Fibroblast of gingiva (primary cell): Measurements from ENCODE around the gene STAT5B.
"Not testable (repeated sequence)": the region's sequence is repeated elsewhere in the genome, so short reads cannot be mapped to it uniquely, and the experiment has no call there.

ENCODE experiments used
- DNase-seq: peaks from one replicate; pipeline ENCODE4 v3.0.0-alpha.2; 2011; ENCODE audit warnings: low read depth

Gene STAT5B

GRCh38 chr17:42233156-42233555 lies 43.0 kb downstream of the STAT5B start:
- DNase-seq = no peak

- DNase-seq = no peak
Measured at GRCh38 chr17:42230225-42230624, 46.0 kb downstream of the STAT5B start.

GRCh38 chr17:42227849-42228700 lies 48.1 kb downstream of the STAT5B start:
- peak; percentile 16 for DNase-seq

- no peak for DNase-seq
Measured at GRCh38 chr17:42225646-42226045, 50.5 kb downstream of the STAT5B start.

GRCh38 chr17:42224651-42225050 lies 51.5 kb downstream of the STAT5B start:
- DNase-seq = no peak

GRCh38 chr17:42221886-42222745 lies 54.1 kb downstream of the STAT5B start:
- peak; percentile 48 for DNase-seq

GRCh38 chr17:42219280-42219679 lies 56.9 kb downstream of the STAT5B start:
- DNase-seq = not testable (repeated sequence)

- DNase-seq = no peak
Measured at GRCh38 chr17:42214156-42214555, 62.0 kb downstream of the STAT5B start.

GRCh38 chr17:42212382-42212781 lies 63.8 kb downstream of the STAT5B start:
- peak; percentile 64 for DNase-seq

- peak; percentile 82 for DNase-seq
Measured at GRCh38 chr17:42211921-42212341, 64.3 kb downstream of the STAT5B start.

GRCh38 chr17:42210046-42210445 lies 66.1 kb downstream of the STAT5B start:
- DNase-seq = no peak

GRCh38 chr17:42206153-42206612 lies 70.0 kb downstream of the STAT5B start:
- DNase-seq = not testable (repeated sequence)

GRCh38 chr17:42203354-42203753 lies 72.8 kb downstream of the STAT5B start:
- no peak for DNase-seq

- no peak for DNase-seq
Measured at GRCh38 chr17:42202696-42203095, 73.5 kb downstream of the STAT5B start.

- no peak for DNase-seq
Measured at GRCh38 chr17:42202159-42202558, 74.0 kb downstream of the STAT5B start.

GRCh38 chr17:42201458-42201772 lies 74.8 kb downstream of the STAT5B start:
- DNase-seq = no peak

GRCh38 chr17:42200706-42201457 lies 75.3 kb downstream of the STAT5B start:
- no peak for DNase-seq

- no peak for DNase-seq
Measured at GRCh38 chr17:42199416-42200011, 76.7 kb downstream of the STAT5B start.

GRCh38 chr17:42198897-42199296 lies 77.3 kb downstream of the STAT5B start:
- no peak for DNase-seq

GRCh38 chr17:42197564-42198156 lies 78.5 kb downstream of the STAT5B start:
- no peak for DNase-seq
